ENCODE results near the gene FBN1. TPM values are rescaled to one million over a fixed set of nuclear protein-coding genes. Genes with fewer than 3 reads are reported as not detected.

Gene FBN1
- total RNA-seq, 4 donors from 2014 or later: 113 to 147 (median 120) TPM

- Histone ChIP-seq H3K4me1 (peaks cover 6 to 16% of the 10 kb centered on the region in 2 donors), H3K27ac (no peak overlapping the region), H3K36me3 (peaks cover 8 to 13% of the 10 kb centered on the region in 2 donors), H3K27me3 (no peaks in the 10 kb centered on the region), H3K9me3 (no peaks in the 10 kb centered on the region), H3K4me3 (replicated peaks in 1 of 3) (no peak overlapping the region)
- no peak for DNase-seq
- WGBS, 2 donors: 87 to 92% methylated on average over 2 of the region's 2 CpGs
- intact Hi-C loops (cut with DNase I): no loop called here
- TF ChIP-seq POLR2A (IDR thresholded peaks at IDR 0.05) (no peak), CTCF (IDR thresholded peaks at IDR 0.05) (no peak)
Measured at GRCh38 chr15:48409623-48410022, 235.9 kb downstream of the FBN1 start.

- H3K36me3 ChIP-seq: peaks cover 8 to 13% of the 10 kb centered on the region in 2 donors
- H3K27ac ChIP-seq: no peak overlapping the region
- DNase-seq: no peak
- H3K4me3 ChIP-seq (replicated peaks in 1 of 3): no peak overlapping the region
- H3K9me3 ChIP-seq: no peaks in the 10 kb centered on the region
- peaks cover 6 to 9% of the 10 kb centered on the region in 2 donors for H3K4me1 ChIP-seq
- intact Hi-C loops (cut with DNase I): no loop called here
- no peaks in the 10 kb centered on the region for H3K27me3 ChIP-seq
- TF ChIP-seq CTCF (IDR thresholded peaks at IDR 0.05): no peak
- TF ChIP-seq POLR2A (IDR thresholded peaks at IDR 0.05): no peak
Measured at GRCh38 chr15:48408327-48408726, 237.2 kb downstream of the FBN1 start.

- intact Hi-C loops (cut with DNase I): no loop called here
Measured at GRCh38 chr15:48407646-48408045, 237.9 kb downstream of the FBN1 start.

GRCh38 chr15:48406911-48407310 is 238.6 kb downstream of the FBN1 start:
- TF ChIP-seq POLR2A (IDR thresholded peaks at IDR 0.05) (no peak), CTCF (IDR thresholded peaks at IDR 0.05) (no peak)
- intact Hi-C loops (cut with DNase I): no loop called here
- H3K4me1 ChIP-seq: no peaks in the 10 kb centered on the region
- H3K9me3 ChIP-seq: no peaks in the 10 kb centered on the region
- H3K27ac ChIP-seq: no peak overlapping the region
- peaks cover 8 to 12% of the 10 kb centered on the region in 2 donors for H3K36me3 ChIP-seq
- H3K4me3 ChIP-seq (replicated peaks in 1 of 3): no peak overlapping the region
- DNase-seq: no peak
- 95 to 97% methylated on average over 1 of the region's 1 CpG for WGBS, 2 donors
- H3K27me3 ChIP-seq: no peaks in the 10 kb centered on the region

More at GRCh38 chr15:48407646-48408045, 237.9 kb downstream of the FBN1 start:
- H3K36me3 ChIP-seq: peaks cover 8 to 13% of the 10 kb centered on the region in 2 donors
- H3K9me3 ChIP-seq: no peaks in the 10 kb centered on the region
- TF ChIP-seq POLR2A (IDR thresholded peaks at IDR 0.05) (no peak), CTCF (IDR thresholded peaks at IDR 0.05) (no peak)
- H3K4me1 ChIP-seq: peaks cover under 1 to 2% of the 10 kb centered on the region in 2 donors
- no peak overlapping the region for H3K4me3 ChIP-seq (replicated peaks in 1 of 3)
- H3K27me3 ChIP-seq: no peaks in the 10 kb centered on the region
- WGBS, 2 donors: 86 to 92% methylated on average over 1 of the region's 1 CpG
- H3K27ac ChIP-seq: no peak overlapping the region
- DNase-seq: no peak

GRCh38 chr15:48406266-48406891 is 239.1 kb downstream of the FBN1 start:
- H3K36me3 ChIP-seq: peaks cover 8% of the 10 kb centered on the region in 2 donors
- no peak for TF ChIP-seq POLR2A (IDR thresholded peaks at IDR 0.05)
- no peak for TF ChIP-seq CTCF (IDR thresholded peaks at IDR 0.05)
- WGBS, 2 donors: 88 to 93% methylated on average over 8 of the region's 8 CpGs
- no peaks in the 10 kb centered on the region for H3K9me3 ChIP-seq
- no peak overlapping the region for H3K27ac ChIP-seq
- no peak overlapping the region for H3K4me3 ChIP-seq (replicated peaks in 1 of 3)
- no peaks in the 10 kb centered on the region for H3K4me1 ChIP-seq
- DNase-seq: no peak
- no peaks in the 10 kb centered on the region for H3K27me3 ChIP-seq
- intact Hi-C loops (cut with DNase I): no loop called here

Measured in thyroid gland (tissue), 4 donors.